ENCODE measurements around the gene AKAP8.

GRCh38 chr19:15340086-15340485 is 39.5 kb downstream of the AKAP8 start:
- no peak for TF ChIP-seq RCOR1 (IDR thresholded peaks at IDR 0.05; ENCODE audit: borderline replicate concordance in 1 of 2, low read depth in 2 of 2, low read length in 2 of 2)
- TF ChIP-seq NCOA4 (IDR thresholded peaks at IDR 0.05; ENCODE audit: partially characterized antibody), result no peak
- no peak for TF ChIP-seq NFRKB (IDR thresholded peaks at IDR 0.05; ENCODE audit: low read depth)
- no peak for TF ChIP-seq MEF2D (tag; conservative IDR thresholded peaks at IDR 0.05; ENCODE audit: low read depth)
- TF ChIP-seq AFF4 (CRISPR knock-in tag; IDR thresholded peaks at IDR 0.05), result no peak
- TF ChIP-seq ATF2 (CRISPR knock-in tag; IDR thresholded peaks at IDR 0.05), result no peak
- no peak for TF ChIP-seq TFAP4 (CRISPR knock-in tag; IDR thresholded peaks at IDR 0.05; ENCODE audit: borderline replicate concordance)
- no peak for TF ChIP-seq ZNF780A (CRISPR knock-in tag; IDR thresholded peaks at IDR 0.05)
- no peak for TF ChIP-seq ZNF3 (CRISPR knock-in tag; IDR thresholded peaks at IDR 0.05)
- TF ChIP-seq HDAC2 (IDR thresholded peaks at IDR 0.05), result no peak
